ENCODE data around the gene UBR2. TPM values are rescaled to one million over a fixed set of nuclear protein-coding genes. Genes with fewer than 3 reads are reported as not detected.
A peak's percentile ranks its signal among the peaks of the same experiment; 100 is the strongest.

UBR2 gene
- total and polyA plus RNA-seq, 9 of the 15 experiments (the other 6 are each of a cell fraction or from before 2014, with no cell fraction given), result 9.1 to 38.9 (median 23.4) TPM

DNA sequence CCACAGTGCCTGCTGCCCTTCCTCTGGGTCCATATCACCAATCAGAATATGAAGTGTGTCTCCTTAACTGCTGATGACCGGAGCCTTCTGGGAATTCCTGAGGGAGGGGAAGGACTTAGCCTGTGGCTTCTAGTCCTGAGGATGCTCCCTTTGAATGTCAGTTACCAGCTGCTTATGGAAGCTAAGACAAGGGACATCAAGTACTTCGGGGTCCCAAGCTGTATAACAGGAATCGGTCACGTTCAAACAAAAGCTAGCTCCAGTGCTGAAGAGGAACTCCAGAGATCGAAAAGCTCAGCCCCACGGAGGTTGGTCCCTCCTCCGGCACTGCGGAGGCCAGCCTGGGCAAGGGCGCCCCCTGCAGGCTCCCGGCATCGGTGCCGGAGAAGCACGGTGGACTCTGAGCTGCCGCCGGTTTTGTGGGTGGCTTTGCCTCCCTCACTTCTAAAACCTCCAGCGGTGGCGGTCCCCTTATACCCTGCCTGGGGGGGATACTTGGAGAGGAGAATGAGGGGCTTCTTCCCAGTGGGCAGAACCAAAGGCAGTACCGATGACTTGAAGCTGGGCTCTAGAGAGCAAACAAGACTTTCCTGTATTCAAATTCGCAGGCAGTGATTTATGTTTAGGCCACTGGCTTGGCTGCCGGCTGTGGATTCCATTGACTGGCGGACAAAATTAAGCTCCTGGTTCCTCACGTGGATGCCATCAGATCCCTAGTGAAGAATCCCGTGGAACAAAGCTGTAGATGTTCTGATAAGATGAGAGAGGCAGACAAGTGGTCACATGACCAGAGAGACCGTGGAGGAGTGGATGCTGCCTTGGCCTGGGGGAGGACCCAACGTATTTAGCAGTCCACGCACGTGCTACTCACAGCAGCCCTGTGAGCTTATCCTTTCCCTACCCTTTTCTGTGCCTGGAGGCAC, 16.2 kb upstream of the UBR2 start (continued):
- TF ChIP-seq CBFA2T2 (conservative IDR thresholded peaks at IDR 0.05) (peak; percentile 18; the same call in 1 of the 2 replicates), FOXK2 (conservative IDR thresholded peaks at IDR 0.05 in 1 of 2, IDR thresholded peaks at IDR 0.05 in 1 of 2; ENCODE audit: low read depth in 2 of 2) (no peak), PYGO2 (tag; IDR thresholded peaks at IDR 0.05) (no peak), MXI1 (IDR thresholded peaks at IDR 0.05; ENCODE audit: low read depth, low read length) (no peak), XRCC5 (IDR thresholded peaks at IDR 0.05; ENCODE audit: low read depth, low read length) (peak; percentile 68; the same call in 1 of the 2 replicates), ATF7 (IDR thresholded peaks at IDR 0.05) (peak; percentile 60), ZNF311 (CRISPR knock-in tag; IDR thresholded peaks at IDR 0.05) (no peak), ZNF121 (CRISPR knock-in tag; conservative IDR thresholded peaks at IDR 0.05) (no peak), TFE3 (CRISPR knock-in tag; IDR thresholded peaks at IDR 0.05) (peak; percentile 95), ATF2 (CRISPR knock-in tag; IDR thresholded peaks at IDR 0.05) (no peak), ZBTB1 (CRISPR knock-in tag; IDR thresholded peaks at IDR 0.05; ENCODE audit: borderline replicate concordance, low read depth) (no peak), HMG20A (CRISPR knock-in tag; conservative IDR thresholded peaks at IDR 0.05) (no peak), KLF13 (tag; IDR thresholded peaks at IDR 0.05; ENCODE audit: borderline replicate concordance, low read depth) (no peak), L3MBTL2 (IDR thresholded peaks at IDR 0.05) (no peak), GTF2E2 (tag; IDR thresholded peaks at IDR 0.05) (no peak), MIER1 (IDR thresholded peaks at IDR 0.05; ENCODE audit: low read depth) (no peak), NFRKB (IDR thresholded peaks at IDR 0.05; ENCODE audit: low read depth) (no peak)
- TF ChIP-seq, protein P1, sequence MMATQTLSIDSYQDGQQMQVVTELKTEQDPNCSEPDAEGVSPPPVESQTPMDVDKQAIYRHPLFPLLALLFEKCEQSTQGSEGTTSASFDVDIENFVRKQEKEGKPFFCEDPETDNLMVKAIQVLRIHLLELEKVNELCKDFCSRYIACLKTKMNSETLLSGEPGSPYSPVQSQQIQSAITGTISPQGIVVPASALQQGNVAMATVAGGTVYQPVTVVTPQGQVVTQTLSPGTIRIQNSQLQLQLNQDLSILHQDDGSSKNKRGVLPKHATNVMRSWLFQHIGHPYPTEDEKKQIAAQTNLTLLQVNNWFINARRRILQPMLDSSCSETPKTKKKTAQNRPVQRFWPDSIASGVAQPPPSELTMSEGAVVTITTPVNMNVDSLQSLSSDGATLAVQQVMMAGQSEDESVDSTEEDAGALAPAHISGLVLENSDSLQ (IDR thresholded peaks at IDR 0.05), result peak; percentile 69
- TF ChIP-seq, protein P2, sequence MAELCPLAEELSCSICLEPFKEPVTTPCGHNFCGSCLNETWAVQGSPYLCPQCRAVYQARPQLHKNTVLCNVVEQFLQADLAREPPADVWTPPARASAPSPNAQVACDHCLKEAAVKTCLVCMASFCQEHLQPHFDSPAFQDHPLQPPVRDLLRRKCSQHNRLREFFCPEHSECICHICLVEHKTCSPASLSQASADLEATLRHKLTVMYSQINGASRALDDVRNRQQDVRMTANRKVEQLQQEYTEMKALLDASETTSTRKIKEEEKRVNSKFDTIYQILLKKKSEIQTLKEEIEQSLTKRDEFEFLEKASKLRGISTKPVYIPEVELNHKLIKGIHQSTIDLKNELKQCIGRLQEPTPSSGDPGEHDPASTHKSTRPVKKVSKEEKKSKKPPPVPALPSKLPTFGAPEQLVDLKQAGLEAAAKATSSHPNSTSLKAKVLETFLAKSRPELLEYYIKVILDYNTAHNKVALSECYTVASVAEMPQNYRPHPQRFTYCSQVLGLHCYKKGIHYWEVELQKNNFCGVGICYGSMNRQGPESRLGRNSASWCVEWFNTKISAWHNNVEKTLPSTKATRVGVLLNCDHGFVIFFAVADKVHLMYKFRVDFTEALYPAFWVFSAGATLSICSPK (IDR thresholded peaks at IDR 0.05; ENCODE audit: borderline replicate concordance), result no peak
- TF ChIP-seq, protein P3, sequence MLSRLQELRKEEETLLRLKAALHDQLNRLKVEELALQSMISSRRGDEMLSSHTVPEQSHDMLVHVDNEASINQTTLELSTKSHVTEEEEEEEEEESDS (CRISPR knock-in tag; IDR thresholded peaks at IDR 0.05), result no peak
- TF ChIP-seq, protein P4, sequence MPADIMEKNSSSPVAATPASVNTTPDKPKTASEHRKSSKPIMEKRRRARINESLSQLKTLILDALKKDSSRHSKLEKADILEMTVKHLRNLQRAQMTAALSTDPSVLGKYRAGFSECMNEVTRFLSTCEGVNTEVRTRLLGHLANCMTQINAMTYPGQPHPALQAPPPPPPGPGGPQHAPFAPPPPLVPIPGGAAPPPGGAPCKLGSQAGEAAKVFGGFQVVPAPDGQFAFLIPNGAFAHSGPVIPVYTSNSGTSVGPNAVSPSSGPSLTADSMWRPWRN (IDR thresholded peaks at IDR 0.05; ENCODE audit: low read depth), result 0 out of 2 replicates have a peak, but pooled peaks have one; percentile 37
